ENCODE measurements around the gene DPY19L3. TPM values are rescaled to one million over a fixed set of nuclear protein-coding genes. Genes with fewer than 3 reads are reported as not detected.

Gene DPY19L3
- total RNA-seq, 1 donor: 30.0 TPM

DNA sequence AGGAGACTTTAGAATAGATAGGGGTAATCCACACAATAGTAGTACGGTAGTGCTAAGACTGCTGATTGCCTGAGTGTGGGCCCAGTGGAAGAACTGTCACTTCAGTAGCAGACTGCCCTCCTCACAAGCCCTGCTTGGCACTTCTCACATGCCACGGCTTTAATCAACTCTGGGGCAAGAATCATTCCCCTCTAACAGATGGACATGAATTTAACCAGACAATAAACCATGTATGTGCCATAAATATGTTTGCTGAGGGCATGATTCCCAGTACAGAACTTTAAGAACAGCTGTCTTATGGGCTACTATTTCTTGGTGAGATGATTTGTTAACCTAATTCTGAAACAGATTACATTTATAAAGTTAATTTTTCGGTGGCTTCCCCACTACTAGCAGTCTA, 22.0 kb downstream of the DPY19L3 start:
- Histone ChIP-seq H2AFZ (ENCODE audit: low read length) (no peak overlapping the region), H3K4me3 (ENCODE audit: insufficient read depth, low read length) (no peak overlapping the region), H3K27me3 (ENCODE audit: insufficient read depth, low read length) (no peaks in the 10 kb centered on the region), H3K4me1 (ENCODE audit: insufficient read depth, low read length) (no peaks in the 10 kb centered on the region), H3K27ac (ENCODE audit: low read depth, low read length) (no peak overlapping the region), H3K9me3 (ENCODE audit: low read depth, low read length) (no peaks in the 10 kb centered on the region), H4K20me1 (ENCODE audit: insufficient read depth, low read length) (peaks cover 2% of the 10 kb centered on the region), H3K4me2 (ENCODE audit: insufficient read depth, low read length) (no peak overlapping the region), H3K36me3 (ENCODE audit: insufficient read depth, low read length) (peaks cover 5% of the 10 kb centered on the region), H3K79me2 (ENCODE audit: insufficient read depth, low read length) (peaks cover 4% of the 10 kb centered on the region)
- no peak for DNase-seq (ENCODE audit: insufficient read length, low spot score, missing footprints)
- TF ChIP-seq CTCF (IDR thresholded peaks at IDR 0.05; ENCODE audit: extremely low read depth, low read depth, low read length): no peak

DNA sequence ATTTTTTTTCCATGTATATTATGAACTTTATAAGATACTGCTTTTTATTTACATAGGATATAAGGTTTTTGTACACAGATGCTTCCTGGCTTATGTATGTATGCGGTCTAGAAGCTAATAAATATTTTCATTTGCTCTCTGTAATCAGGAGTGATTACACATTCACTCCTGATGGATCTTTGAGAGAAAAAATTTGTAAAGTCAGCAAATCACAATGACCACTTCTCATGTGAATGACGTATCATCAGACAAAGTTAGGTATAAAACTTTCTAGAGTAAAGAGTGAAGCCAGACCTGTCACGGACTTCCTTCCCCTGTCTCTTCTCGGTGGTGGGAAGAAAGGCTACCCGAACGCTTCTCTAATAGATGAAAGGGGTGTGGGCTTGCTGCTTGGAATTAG, 31.1 kb downstream of the DPY19L3 start:
- Histone ChIP-seq H3K79me2 (ENCODE audit: insufficient read depth, low read length) (no peaks in the 10 kb centered on the region), H3K27ac (ENCODE audit: low read depth, low read length) (no peak overlapping the region), H2AFZ (ENCODE audit: low read length) (no peak overlapping the region), H3K4me1 (ENCODE audit: insufficient read depth, low read length) (no peaks in the 10 kb centered on the region), H4K20me1 (ENCODE audit: insufficient read depth, low read length) (peaks cover 4% of the 10 kb centered on the region), H3K27me3 (ENCODE audit: insufficient read depth, low read length) (no peaks in the 10 kb centered on the region), H3K4me3 (ENCODE audit: insufficient read depth, low read length) (no peak overlapping the region), H3K9me3 (ENCODE audit: low read depth, low read length) (no peaks in the 10 kb centered on the region), H3K4me2 (ENCODE audit: insufficient read depth, low read length) (no peak overlapping the region), H3K36me3 (ENCODE audit: insufficient read depth, low read length) (peaks cover 17% of the 10 kb centered on the region)
- TF ChIP-seq CTCF (IDR thresholded peaks at IDR 0.05; ENCODE audit: extremely low read depth, low read depth, low read length): no peak
- DNase-seq (ENCODE audit: insufficient read length, low spot score, missing footprints): no peak

DNA sequence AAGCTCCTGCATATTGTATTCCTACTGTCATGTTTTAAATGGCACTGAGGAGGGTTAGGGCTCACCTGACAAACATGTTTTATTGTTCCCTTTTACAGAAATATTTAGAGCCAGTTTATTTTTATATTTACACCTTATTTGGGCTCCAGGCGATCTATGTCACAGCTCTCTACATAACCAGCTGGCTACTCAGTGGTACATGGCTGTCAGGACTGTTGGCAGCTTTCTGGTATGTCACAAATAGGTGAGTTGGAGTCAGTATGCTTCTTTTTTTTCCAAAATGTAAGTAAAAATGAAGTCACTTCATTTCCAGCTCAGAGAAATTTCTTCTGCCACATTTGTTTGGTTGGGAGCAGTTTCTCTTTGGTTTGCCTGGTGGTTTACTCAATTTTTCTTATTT, 31.5 kb downstream of the DPY19L3 start:
- H3K27ac ChIP-seq (ENCODE audit: low read depth, low read length): no peak overlapping the region
- TF ChIP-seq CTCF (IDR thresholded peaks at IDR 0.05; ENCODE audit: extremely low read depth, low read depth, low read length): no peak
- no peak overlapping the region for H3K4me3 ChIP-seq (ENCODE audit: insufficient read depth, low read length)
- no peak overlapping the region for H2AFZ ChIP-seq (ENCODE audit: low read length)
- H3K36me3 ChIP-seq (ENCODE audit: insufficient read depth, low read length): peaks cover 17% of the 10 kb centered on the region
- H3K27me3 ChIP-seq (ENCODE audit: insufficient read depth, low read length): no peaks in the 10 kb centered on the region
- H3K4me2 ChIP-seq (ENCODE audit: insufficient read depth, low read length): no peak overlapping the region
- no peaks in the 10 kb centered on the region for H3K9me3 ChIP-seq (ENCODE audit: low read depth, low read length)
- H4K20me1 ChIP-seq (ENCODE audit: insufficient read depth, low read length): peaks cover 4% of the 10 kb centered on the region
- no peaks in the 10 kb centered on the region for H3K79me2 ChIP-seq (ENCODE audit: insufficient read depth, low read length)
- H3K4me1 ChIP-seq (ENCODE audit: insufficient read depth, low read length): no peaks in the 10 kb centered on the region
- DNase-seq (ENCODE audit: insufficient read length, low spot score, missing footprints): no peak

- no peak for TF ChIP-seq CTCF (IDR thresholded peaks at IDR 0.05; ENCODE audit: extremely low read depth, low read depth, low read length)
- H3K27me3 ChIP-seq (ENCODE audit: insufficient read depth, low read length): no peaks in the 10 kb centered on the region
- DNase-seq (ENCODE audit: insufficient read length, low spot score, missing footprints): no peak
Measured at GRCh38 chr19:32438751-32439150, 33.2 kb downstream of the DPY19L3 start.

More at GRCh38 chr19:32438751-32439150, 33.2 kb downstream of the DPY19L3 start:
- Histone ChIP-seq H3K27ac (ENCODE audit: low read depth, low read length) (no peak overlapping the region), H4K20me1 (ENCODE audit: insufficient read depth, low read length) (peaks cover 4% of the 10 kb centered on the region), H3K36me3 (ENCODE audit: insufficient read depth, low read length) (peaks cover 20% of the 10 kb centered on the region), H3K9me3 (ENCODE audit: low read depth, low read length) (no peaks in the 10 kb centered on the region), H3K79me2 (ENCODE audit: insufficient read depth, low read length) (no peaks in the 10 kb centered on the region), H2AFZ (ENCODE audit: low read length) (no peak overlapping the region), H3K4me3 (ENCODE audit: insufficient read depth, low read length) (no peak overlapping the region), H3K4me2 (ENCODE audit: insufficient read depth, low read length) (no peak overlapping the region), H3K4me1 (ENCODE audit: insufficient read depth, low read length) (no peaks in the 10 kb centered on the region)
